Stimulated activated CD8-positive, alpha-beta memory T cell treated with anti-CD3 and anti-CD28 coated beads, Interleukin-4, amount 100 ng/mL, for 48 hours (primary cell): ENCODE data around the gene LUC7L2.
"Not testable (repeated sequence)": the region's sequence is repeated elsewhere in the genome, so short reads cannot be mapped to it uniquely, and the experiment has no call there.

Experiments used
- DNase-seq: peaks from one replicate; pipeline ENCODE4 v3.0.0-alpha.2; 2020

The LUC7L2 gene

DNA sequence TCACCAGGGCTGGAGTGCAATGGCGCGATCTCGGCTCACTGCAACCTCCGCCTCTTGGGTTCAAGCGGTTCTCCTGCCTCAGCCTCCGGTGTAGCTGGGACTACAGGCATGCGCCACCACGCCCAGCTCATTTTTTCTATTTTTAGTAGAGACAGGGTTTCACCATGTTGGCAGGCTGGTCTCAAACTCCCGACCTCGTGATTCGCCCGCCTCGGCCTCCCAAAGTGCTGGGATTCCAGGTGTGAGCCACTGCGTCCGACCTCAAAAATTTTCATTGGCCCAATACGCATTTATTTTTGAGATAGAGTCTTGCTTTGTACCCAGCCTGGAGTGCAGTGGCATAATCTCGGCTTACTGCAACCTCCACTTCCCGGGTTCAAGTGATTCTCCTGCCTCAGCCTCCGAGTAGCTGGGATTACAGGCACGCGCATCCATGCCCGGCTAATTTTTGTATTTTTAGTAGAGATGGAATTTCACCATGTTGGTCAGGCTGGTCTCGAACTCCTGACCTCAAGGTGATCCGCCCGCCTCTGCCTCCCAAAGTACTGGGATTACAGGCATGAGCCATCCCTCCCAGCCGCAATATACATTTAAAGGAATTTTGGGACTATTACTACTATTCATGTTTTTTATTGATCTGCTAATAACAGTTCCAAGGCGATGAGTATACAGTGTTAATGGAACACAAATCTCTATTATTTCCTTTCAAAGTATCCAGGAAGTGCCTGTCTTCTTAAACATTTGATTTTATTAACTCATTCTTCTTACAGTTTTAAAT, 1.8 kb upstream of the LUC7L2 start:
- DNase-seq = not testable (repeated sequence)

DNA sequence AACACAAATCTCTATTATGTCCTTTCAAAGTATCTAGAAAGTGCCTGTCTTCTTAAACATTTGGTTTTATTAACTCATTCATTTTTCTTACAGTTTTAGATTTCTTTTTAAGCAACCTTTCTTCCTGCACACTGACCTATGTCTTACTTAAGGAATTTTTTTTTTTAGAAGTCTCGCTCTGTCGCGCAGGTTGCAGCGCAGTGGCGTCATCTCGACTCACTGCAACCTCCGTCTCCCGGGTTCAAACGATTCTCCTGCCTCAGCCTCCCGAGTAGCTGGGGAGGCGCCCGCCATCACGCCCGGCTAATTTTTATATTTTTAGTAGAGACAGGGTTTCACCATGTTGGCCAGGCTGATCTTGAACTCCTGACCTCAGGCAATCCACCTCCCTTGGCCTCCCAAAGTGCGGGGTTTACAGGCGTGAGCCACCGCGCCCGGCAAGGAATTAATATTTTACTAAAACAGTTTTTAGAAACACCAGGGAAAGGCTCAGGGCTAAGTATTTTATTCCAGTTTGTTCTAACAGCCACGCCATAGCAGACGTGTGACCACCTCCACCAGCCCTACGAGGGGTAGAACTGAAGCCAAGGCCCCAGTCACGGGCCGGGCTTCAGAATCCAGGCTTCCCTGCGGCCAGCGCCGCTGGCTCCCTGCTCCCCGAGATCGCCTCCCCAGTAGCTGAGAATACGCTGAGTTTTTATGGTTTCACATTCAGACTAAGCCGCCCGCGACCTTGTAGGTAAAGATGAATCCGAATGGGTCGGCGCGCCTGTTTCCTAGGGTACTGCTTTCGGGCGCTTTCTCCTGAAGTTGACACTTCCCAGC, 941 bp upstream of the LUC7L2 start:
- DNase-seq = peak; percentile 55

DNA sequence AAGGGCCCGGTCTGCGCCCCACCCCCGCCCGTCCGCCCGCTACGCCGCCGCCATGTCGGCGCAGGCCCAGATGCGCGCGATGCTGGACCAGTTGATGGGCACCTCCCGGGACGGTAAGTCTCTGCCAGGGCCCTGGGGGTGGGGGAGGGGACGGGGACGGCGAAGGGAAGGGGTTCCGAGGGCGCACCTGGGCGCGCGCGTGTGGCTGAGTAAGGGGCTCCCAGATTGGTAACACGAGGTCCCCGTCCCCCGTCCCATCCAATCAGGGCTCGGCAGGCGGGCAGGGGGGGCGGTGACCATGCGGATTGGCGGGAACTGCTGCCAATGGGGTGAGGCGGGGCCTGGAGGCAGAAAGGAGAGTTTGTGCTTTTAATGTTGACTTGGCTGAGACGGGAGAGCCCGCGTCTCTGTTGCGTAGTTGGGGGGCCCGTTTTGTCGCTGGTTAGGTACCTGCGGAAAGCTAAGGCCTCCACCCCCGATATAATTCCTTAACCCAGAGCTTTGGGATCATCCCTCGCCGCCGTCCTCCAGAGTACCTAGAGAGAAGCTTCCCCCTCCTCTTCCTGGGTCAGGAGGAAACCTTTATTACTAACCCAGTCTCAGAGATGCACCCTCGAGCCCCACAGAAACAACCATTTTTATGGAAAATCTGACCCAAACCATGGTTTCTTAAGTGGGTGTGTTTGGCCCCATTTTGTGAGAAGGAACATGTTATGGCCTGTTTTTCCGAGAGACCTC, 685 bp downstream of the LUC7L2 start:
- DNase-seq = peak; percentile 98

DNA sequence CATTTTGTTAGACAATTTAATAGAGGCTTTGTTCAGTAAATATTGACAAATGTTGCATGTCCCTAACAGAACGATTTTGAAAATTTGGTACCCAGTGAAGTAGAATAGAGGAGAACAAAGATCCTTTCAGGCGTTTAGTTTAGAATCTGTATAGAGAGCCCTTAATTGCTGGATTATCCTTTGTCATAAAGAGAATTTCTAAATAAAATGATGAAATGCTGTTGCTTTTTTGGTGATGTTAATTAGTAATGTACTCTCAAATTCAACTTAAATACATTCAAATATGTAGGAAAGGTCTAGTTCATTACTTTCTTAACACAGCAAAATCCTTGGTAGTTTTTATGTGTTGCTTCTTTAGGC, 1.2 kb downstream of the LUC7L2 start:
- no peak for DNase-seq

DNA sequence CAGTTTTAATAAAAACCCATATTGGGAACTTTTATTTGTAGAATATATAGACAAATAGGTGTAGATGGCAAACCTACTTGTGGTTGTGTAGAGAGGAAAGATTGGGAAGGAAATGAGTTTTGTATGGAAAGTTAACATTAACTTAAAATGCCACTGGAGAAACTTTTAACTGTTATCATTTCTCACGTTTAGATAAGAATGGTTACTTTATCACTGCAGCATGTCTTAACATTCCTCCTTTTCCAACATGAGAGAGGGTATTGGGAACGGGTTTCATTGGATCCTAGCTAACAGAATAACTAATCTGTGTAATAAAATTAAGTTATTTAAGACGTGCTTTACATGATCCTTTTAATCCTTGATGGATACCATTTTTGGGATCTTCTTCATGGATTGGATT, 1.8 kb downstream of the LUC7L2 start:
- DNase-seq = no peak

DNA sequence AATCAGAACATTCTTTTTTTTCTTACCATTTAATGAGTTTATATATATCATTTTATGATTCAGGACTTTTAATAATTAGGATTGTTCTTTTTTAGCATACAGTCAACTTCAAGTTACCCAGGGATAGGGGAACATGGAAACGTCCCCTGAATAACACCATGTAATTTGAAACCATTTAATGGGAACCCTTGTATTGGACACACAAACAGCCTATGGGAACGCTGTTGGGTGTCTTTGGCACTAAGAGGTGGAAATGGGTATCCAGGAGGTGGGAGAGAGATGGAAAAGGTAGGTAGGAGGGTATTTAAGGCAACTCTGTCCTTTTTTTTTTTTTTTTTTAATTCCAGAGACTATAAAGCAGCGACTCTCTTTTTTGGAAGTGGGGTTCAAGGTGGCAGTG, 2.6 kb downstream of the LUC7L2 start:
- DNase-seq = no peak

DNA sequence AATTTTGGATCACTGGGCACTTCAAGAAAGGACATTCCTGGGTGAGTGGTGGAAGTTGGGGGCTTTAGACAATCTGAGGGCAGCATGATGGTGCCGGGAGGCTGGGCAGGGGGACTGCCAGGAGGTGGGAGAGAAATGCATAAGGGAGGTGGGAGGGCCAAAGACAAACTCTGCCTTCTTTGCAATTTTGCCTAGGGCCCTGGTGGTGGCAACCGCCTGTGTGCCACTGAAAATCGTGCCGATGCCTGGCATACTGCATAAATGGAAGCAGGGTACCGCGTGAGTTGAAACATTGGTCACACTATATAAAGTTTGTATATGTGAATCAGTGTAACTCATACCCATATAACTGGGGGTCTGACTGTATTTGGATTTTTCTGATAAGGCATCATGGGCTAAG, 3.3 kb downstream of the LUC7L2 start:
- no peak for DNase-seq

DNA sequence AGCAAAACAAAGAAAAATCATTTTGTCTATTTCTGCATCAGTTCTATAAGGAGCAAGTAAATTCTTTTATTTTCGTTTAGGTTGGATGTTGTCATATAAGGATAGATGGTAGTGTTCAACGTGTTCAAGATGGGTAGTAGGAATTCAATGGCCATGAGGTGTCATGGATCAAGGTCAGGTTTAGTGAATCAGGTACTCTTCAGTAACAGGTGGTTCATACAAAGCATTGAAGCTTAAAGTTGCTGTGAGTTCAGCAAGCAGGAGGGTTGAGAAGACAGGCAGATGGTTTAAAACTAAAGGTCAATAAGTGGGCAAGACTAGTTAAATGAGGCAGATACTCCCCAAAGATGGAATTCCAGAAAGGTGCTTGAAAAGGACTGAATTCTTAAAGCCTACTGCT, 5.6 kb downstream of the LUC7L2 start:
- DNase-seq = no peak

DNA sequence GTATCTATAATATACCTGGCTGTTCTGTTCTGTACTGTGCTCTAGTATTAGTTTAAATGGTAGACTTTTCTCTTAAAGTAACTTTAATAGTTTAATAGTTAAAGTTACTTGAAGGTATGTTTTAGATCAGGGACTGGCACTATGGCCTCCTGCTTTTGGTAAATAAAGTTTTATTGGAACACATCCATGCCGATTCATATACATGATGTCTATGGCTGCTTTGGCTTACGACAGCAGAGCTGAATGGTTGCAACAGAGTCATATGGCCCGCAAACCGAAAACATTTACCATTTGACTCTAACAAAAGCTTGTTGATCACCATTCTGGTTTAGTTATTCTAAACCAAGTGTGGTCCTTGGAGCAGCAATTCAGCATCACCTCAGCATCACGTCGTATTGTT, 6.7 kb downstream of the LUC7L2 start:
- DNase-seq = no peak

DNA sequence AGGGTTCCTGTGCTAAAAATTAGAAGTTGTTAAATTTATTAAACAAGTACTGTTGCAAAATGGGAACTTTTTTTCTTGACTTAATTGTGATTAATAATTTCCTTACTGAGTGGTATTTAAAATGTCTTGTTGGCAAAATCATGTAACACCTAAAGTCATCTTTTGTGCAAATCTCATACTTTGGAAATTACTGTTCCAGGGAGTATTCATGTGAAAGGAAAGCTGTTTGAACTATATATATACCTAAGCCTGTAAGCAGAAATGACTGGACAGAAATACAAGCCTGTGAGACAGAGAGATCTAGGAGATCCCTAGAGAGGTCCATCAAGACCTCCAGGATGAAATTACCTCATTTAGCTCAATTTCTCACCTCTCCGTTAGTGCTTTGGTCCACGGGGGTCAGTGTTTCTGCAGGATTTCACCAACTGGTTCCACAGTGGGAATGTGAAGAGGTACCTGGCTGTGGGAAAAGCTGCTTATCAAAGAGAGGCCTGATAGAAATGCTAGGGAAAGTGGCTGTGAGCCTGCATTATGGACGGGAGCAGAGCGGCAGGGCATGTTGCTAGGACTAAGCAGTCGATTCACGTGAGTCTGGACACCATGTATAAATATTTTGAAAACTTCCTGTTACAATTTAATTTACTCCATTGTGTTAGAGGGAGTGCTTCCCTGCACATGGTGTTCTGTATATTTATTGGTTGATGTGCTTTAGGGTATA, 7.9 kb downstream of the LUC7L2 start:
- DNase-seq = no peak

DNA sequence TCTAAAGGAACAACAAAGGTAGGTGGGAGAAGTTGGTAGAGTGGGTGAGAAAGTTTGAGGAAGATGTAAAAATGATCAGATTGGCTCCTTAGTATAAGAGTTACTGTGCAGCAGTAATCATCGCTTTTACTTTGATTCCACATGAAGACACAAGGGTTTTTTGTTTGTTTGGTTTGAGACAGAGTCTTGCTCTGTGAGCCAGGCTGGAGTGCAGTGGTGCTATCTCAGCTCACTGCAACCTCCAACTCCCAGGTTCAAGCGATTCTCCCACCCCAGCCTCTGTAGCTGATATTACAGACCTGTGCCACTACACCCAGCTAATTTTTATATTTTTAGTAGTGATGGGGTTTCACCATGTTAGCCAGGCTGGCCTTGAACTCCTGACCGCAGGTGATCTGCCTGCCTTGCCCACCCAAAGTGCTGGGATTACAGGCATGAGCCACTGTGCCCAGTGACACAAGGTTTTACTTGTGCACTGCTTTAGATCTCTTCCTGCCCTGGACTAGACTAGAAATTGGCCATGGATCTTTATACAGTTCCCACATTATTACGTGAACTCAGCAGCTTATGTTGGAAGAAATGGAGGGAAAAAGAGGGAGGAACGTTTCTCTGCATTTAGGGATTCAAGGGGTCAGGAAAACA, 10.7 kb downstream of the LUC7L2 start:
- no peak for DNase-seq

DNA sequence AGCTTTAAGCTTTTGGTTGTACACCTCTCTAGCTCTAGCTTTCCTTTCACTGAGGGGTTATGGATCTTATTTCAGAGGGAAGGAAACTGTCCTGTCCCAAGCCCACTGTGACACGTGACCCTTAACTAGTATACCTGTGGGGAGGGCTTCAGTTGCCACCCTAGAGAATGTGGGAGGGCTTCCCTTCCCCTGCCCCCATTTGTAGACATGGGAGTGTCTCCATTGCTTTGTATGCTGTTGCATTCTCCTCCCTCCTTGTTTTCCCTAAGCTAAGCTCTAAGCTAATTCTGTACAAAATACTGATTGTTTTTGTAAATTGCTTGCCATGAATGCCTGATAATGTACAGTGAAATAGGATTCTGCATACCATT, 11.2 kb downstream of the LUC7L2 start:
- no peak for DNase-seq

DNA sequence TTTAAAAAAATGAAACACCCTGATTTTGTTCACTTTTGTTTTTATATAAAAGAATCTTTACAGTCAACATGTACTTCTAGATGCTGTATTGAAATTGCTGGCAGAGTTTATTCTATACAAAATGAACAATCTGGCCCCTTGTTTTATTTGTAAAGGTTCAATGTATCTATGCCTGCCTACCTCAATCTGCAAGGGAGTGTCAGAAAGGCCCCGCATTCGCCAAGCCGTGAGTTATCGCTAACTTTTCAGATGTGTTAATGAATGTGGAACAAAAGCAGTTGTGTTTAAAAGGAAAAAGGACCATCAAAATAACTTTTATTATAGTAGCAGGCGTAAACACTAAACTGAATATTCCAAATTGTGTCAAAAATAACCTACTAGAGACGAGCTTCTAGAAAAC, 14.6 kb downstream of the LUC7L2 start:
- no peak for DNase-seq

DNA sequence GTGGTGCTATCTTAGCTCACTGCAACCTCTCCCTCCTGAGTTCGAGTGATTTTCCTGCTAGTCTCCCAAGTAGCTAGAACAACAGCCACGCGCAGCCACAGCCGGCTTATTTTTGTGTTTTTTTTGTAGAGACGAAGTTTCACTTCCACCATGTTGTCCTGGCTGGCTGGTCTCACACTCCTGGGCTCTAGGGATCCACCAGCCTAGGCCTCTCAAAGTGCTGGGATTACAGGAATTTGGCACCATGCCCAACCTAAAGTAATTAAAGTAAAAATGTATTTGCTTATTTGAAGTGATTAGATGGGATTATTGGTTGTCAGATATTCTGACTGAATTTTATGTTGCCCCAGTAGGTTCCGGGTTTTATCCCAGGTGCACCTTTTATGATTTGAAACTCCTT, 22.7 kb downstream of the LUC7L2 start:
- DNase-seq = no peak

DNA sequence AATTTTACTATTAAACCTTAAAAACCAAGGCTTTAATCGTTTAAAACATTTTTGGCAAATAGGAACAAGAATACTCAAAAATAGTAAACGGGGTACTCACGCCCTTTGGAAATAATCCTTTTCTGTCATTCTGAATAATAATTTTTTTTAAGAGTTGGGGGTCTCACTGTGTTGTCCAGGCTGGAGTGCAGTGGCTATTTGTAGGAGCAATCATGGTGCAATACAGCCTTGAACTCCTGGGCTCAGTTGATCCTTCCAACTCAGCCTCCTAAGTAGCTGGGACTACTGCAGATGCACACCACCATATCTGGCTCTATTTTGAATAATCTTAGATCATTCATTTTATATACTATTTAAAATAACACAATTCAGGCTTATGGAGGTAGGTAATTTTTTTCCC, 24.9 kb downstream of the LUC7L2 start:
- DNase-seq = no peak

DNA sequence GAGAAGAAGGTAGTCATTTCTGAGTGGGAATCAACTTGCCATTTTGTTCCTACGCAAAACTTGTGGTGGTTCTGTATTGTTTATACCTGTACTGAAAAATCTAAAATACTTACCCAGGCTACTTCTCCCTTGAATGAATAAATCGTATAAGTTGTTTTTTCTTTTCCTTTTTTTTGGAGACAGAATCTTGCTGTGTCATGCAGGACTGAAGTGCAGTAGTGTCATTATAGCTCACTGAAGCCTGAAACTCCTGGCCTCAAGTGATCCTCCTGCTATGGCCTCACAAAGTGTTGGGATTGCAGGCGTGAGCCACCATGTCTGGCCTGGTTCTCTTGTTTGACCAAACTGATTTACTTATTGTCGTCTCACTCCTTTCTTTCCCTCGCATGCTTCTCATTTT, 27.9 kb downstream of the LUC7L2 start:
- no peak for DNase-seq

DNA sequence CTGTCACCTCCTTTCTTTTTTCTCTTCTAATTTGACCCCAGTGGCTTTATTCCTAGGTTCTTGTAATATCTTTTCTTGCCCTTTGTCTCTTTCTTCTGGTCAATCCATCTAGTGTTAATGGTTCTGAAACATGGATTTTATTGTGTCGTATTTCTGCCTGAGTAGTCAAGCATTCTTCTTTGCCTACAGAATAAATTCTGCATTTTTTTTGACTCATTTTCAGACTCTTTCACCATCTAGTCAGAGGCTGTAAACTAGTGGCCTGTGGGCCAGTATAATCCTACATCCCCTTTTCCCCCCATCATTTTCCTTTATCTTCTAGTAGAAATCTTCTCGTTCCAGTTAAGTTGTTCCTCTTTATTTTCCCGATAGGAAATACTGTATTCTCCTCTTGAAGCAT, 29.4 kb downstream of the LUC7L2 start:
- no peak for DNase-seq

DNA sequence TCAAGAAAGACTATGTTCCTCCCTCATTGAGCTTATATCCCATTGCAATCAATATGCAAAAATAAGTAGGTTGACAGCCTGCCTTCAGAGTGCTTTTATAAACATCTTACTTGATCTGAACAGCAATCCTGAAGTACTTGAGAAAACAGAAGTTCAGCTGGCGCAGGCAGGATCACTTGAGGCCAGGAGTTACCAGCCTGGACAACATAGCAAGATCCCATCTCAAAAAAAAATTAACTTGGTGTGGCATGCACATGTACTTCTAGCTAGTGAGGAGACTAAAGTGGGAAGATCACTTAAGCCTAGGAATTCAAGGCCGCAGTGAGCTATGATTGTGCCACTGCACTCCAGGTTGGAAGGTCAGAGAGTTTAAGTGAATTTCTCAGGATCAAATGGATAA, 30.1 kb downstream of the LUC7L2 start:
- no peak for DNase-seq

DNA sequence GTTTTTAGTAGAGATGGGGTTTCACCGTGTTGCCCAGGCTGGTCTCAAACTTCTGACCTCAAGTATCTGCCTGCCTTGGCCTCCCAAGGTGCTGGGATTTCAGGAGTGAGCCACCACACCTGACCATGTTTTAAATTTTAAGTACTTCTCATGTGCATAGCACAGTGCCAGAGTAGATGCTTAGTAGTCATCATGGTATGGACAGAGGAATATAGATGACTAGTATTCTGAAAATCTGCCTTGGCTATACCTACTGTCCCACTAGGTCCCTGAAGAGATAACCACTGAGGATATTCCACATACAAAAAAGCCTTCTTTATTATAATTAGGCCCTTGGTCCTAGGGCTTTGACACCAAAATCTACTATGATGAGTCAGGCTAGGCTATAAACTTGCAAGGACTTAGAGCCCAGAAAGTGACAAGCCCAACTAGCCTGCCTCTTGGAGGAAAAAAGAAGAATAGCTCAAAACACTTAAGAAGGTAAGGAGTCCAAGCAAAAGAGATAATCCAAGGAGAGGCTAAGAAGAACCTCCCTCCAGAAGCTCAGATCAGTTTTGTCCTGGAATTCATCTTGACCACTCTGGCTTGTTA, 34.0 kb downstream of the LUC7L2 start:
- no peak for DNase-seq

DNA sequence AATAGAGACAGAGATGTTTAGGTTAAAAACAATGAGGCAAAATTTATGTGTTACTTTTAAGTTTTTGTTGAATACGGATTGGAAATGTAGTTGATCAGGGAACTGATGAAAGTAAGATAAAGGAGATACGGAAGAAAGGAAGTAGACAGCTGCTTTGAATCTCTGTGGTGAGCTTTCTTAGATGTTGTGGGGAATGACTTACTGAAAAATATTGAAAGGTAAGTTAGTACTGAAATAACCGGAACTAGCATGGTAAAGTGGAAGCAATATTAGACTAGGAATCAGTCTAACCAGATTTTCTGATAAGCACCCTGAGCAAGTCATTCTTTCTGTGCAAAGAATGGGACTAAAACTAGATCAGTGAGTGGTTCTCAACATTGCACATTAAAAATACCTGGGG, 34.8 kb downstream of the LUC7L2 start:
- no peak for DNase-seq

DNA sequence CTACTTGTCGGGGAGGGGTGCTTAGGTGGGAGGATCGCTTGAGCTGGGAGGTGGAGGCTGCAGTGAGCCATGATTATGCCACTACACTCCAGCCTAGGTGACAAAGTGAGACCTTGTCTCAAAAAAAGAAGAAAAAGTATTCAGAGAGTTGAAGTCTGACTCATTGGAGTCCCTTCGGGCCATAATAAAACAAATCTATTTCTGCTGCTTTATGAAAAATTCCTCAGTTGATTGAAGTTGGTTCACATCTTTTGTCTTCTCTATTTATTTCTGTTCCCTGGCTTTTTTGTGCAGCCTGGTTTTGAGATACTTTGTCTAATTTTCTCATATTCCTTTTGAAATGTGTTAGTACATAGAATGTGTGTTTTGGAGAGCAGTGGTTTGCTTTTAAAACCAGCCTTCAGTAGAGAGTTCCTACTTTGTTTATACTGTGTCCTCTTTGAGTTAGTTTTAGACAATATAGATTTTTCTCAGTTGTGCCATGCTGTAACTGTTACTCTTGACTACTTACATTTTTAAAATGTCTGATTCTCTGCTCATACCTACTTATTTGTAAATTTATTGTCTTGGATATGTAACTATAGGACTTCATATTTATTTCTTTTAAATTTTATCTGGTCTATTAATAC, 36.7 kb downstream of the LUC7L2 start:
- no peak for DNase-seq

DNA sequence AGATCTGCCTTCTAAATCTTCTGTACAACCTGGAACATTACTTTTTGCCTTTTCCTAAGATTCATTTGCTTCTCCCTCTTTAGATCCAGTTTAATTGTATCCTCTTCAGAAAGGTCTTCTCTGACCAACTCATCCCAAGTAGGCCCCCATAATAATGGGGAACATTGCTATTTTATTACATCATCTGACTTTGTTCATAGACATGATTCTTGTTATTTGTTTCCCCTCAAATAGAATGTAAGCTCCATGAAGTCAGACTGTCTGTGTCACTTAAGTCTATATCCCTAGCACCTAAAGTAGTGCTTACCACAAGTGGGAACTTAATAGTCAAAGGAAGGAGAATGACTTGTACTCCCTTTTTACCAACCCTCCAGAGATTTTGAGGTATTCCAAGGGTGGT, 37.5 kb downstream of the LUC7L2 start:
- no peak for DNase-seq
